ENCODE measurements around the gene BMAL1.

The BMAL1 gene

DNA sequence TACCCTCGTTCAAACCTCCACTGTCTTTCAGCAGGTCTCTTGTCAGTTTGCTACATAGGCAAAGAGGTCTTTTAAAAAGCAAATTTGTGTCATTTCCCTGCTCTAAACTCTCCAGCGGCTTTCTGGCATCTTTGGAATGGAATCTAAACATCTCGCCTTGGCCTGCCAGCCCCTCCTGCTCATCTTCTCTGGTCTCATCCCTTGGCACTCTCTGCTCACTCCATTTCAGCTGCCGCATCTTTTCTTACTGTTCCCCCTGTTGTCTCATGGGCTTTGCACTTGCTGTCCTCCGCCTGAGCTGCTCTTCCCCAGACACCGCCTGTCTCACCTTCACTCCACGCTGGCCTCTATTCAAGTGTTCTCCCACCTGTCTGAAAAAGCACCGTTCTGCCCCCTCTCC lies 46.6 kb downstream of the BMAL1 start:
- Histone ChIP-seq H4K20me1 (ENCODE audit: low read depth, low read length) (no peaks in the 10 kb centered on the region), H3K9ac (ENCODE audit: low read length) (no peak overlapping the region), H2AFZ (ENCODE audit: low read depth, low read length, severe bottlenecking) (no peak overlapping the region), H3K4me2 (ENCODE audit: low read depth, low read length, poor library complexity, severe bottlenecking) (no peak overlapping the region), H3K9me2 (replicated peaks; ENCODE audit: insufficient read depth, low read length) (no peaks in the 10 kb centered on the region), H3K27me3 (ENCODE audit: low read length) (no peaks in the 10 kb centered on the region), H3K9me3 (ENCODE audit: insufficient read depth, low read length) (no peaks in the 10 kb centered on the region), H3F3A (ENCODE audit: insufficient read depth) (no peaks in the 10 kb centered on the region), H3K36me3 (ENCODE audit: low read length) (no peaks in the 10 kb centered on the region), H3K79me2 (ENCODE audit: insufficient read depth, low read length) (no peaks in the 10 kb centered on the region), H3K4me3 (ENCODE audit: insufficient read depth, low read length, poor library complexity, severe bottlenecking) (no peak overlapping the region), H3K27ac (ENCODE audit: low read depth, low read length) (no peak overlapping the region)
- TF ChIP-seq CTCF (IDR thresholded peaks at IDR 0.05; ENCODE audit: insufficient read depth, low read length, poor library complexity, severe bottlenecking) (no peak), EZH2phosphoT487 (conservative IDR thresholded peaks at IDR 0.05; ENCODE audit: low read length) (no peak)

DNA sequence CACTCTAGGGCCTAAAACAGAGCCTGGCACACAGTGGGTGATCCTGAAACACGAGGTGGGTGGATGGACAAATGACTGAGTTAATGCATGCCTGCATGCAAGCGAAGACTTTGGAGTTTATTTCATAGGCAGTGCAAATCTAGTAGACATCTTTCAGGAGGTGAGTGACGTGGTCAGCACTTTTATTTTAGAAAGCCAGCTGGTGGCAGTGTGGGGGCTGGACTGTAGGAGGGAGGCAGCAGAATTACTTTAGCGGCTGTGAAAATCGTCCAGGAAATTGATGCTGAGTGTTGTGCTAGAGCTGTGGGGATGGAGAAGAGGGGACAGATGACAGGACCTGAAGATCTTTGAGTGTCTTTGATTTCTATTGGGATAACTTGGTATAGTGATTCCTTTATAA lies 47.1 kb downstream of the BMAL1 start:
- Histone ChIP-seq H4K20me1 (ENCODE audit: low read depth, low read length) (no peaks in the 10 kb centered on the region), H3K36me3 (ENCODE audit: low read length) (no peaks in the 10 kb centered on the region), H2AFZ (ENCODE audit: low read depth, low read length, severe bottlenecking) (no peak overlapping the region)

DNA sequence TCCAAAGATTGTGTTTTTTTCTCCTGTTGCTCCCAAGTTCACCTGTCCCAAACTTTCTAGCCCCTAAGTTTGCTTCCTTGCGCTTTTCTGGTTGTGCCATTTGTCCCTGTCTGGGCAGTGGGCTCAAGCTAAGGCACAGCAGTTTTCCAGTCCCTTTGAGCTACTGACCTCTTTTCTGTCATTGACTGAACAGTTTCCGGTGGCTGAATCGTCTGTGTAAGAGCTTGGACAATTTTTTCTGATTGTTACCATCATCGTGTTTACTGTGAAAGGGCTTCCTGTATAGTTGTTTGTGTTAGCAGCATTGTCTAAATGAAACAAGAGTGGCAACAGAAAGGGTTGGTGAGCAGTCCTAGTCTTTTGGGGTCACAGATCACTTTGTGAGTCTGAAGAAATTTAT lies 49.8 kb downstream of the BMAL1 start:
- Histone ChIP-seq H3K9me2 (replicated peaks; ENCODE audit: insufficient read depth, low read length) (no peaks in the 10 kb centered on the region), H3K79me2 (ENCODE audit: insufficient read depth, low read length) (no peaks in the 10 kb centered on the region), H4K20me1 (ENCODE audit: low read depth, low read length) (no peaks in the 10 kb centered on the region), H3K9me3 (ENCODE audit: insufficient read depth, low read length) (no peaks in the 10 kb centered on the region), H2AFZ (ENCODE audit: low read depth, low read length, severe bottlenecking) (no peak overlapping the region), H3K27ac (ENCODE audit: low read depth, low read length) (no peak overlapping the region), H3K27me3 (ENCODE audit: low read length) (no peaks in the 10 kb centered on the region), H3K9ac (ENCODE audit: low read length) (no peak overlapping the region), H3K4me2 (ENCODE audit: low read depth, low read length, poor library complexity, severe bottlenecking) (no peak overlapping the region), H3K4me3 (ENCODE audit: insufficient read depth, low read length, poor library complexity, severe bottlenecking) (no peak overlapping the region), H3K36me3 (ENCODE audit: low read length) (no peaks in the 10 kb centered on the region), H3F3A (ENCODE audit: insufficient read depth) (no peaks in the 10 kb centered on the region)
- TF ChIP-seq EZH2phosphoT487 (conservative IDR thresholded peaks at IDR 0.05; ENCODE audit: low read length): no peak
- TF ChIP-seq CTCF (IDR thresholded peaks at IDR 0.05; ENCODE audit: insufficient read depth, low read length, poor library complexity, severe bottlenecking): no peak

More for the DNA sequence above, 47.1 kb downstream of the BMAL1 start:
- Histone ChIP-seq H3K79me2 (ENCODE audit: insufficient read depth, low read length) (no peaks in the 10 kb centered on the region), H3K4me2 (ENCODE audit: low read depth, low read length, poor library complexity, severe bottlenecking) (no peak overlapping the region), H3K27me3 (ENCODE audit: low read length) (no peaks in the 10 kb centered on the region), H3F3A (ENCODE audit: insufficient read depth) (no peaks in the 10 kb centered on the region), H3K9me3 (ENCODE audit: insufficient read depth, low read length) (no peaks in the 10 kb centered on the region), H3K9ac (ENCODE audit: low read length) (no peak overlapping the region), H3K4me3 (ENCODE audit: insufficient read depth, low read length, poor library complexity, severe bottlenecking) (no peak overlapping the region), H3K9me2 (replicated peaks; ENCODE audit: insufficient read depth, low read length) (no peaks in the 10 kb centered on the region), H3K27ac (ENCODE audit: low read depth, low read length) (no peak overlapping the region)
- TF ChIP-seq EZH2phosphoT487 (conservative IDR thresholded peaks at IDR 0.05; ENCODE audit: low read length) (no peak), CTCF (IDR thresholded peaks at IDR 0.05; ENCODE audit: insufficient read depth, low read length, poor library complexity, severe bottlenecking) (no peak)

All from SU-DHL-6 (cell line).